Measurements from ENCODE around the gene OSM. TPM values are rescaled to one million over a fixed set of nuclear protein-coding genes. Genes with fewer than 3 reads are reported as not detected.

The OSM gene
- total and polyA plus RNA-seq, 4 donors = 0.09 to 0.84 (median 0.25) TPM; not detected in 1

DNA sequence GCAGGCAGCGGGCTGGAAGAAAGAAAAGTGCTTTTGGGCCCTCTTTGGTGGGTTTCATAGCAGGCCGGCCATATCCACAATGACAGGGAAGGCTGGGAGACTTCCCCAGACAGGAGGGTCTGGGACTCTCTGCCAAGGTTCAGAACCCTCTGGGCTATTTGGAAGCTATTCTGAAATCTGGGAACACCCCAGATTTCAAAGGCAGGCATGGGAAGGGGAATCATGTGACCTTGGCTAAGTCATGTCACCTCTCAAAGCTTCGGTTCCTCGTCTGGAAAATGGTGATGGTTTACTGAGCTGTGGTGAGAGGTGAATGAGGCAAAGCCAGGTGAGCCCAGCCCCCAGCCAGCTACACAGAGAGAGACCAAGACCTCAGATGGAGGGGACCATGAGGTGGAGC is 18.0 kb upstream of the OSM start:
- Histone ChIP-seq H3K4me3 (ENCODE audit: low read depth in 1 of 3, low read length in 3 of 3) (no peak overlapping the region), H3K36me3 (ENCODE audit: control insufficient read depth in 4 of 4, insufficient read depth in 3 of 4, low read depth in 1 of 4, low read length in 3 of 4) (peaks cover 0 to 8% (median 0%) of the 10 kb centered on the region in 4 donors), H3K4me1 (ENCODE audit: control insufficient read depth in 4 of 4, insufficient read depth in 4 of 4, low read length in 3 of 4) (peaks cover 4 to 23% (median 16%) of the 10 kb centered on the region in 4 donors), H3K9me3 (ENCODE audit: control insufficient read depth in 4 of 4, low read length in 3 of 4) (no peaks in the 10 kb centered on the region), H3K27ac (ENCODE audit: low read depth in 1 of 2, low read length in 2 of 2) (no peak overlapping the region), H3K27me3 (ENCODE audit: control insufficient read depth in 4 of 4, insufficient read depth in 4 of 4, low read length in 3 of 4) (no peaks in the 10 kb centered on the region), H3K9ac (ENCODE audit: low read depth in 1 of 2, low read length in 2 of 2) (no peak overlapping the region)
- 96% methylated on average over 4 of the region's 4 CpGs for WGBS
- TF ChIP-seq FOXA2 (IDR thresholded peaks at IDR 0.05) (no peak), RAD21 (IDR thresholded peaks at IDR 0.05) (no peak), EGR1 (IDR thresholded peaks at IDR 0.05; ENCODE audit: low read depth in 2 of 2) (no peak), RXRA (IDR thresholded peaks at IDR 0.05) (no peak), HNF4A (conservative IDR thresholded peaks at IDR 0.05) (no peak), HNF4G (IDR thresholded peaks at IDR 0.05) (no peak)
- TF ChIP-seq, protein P1, sequence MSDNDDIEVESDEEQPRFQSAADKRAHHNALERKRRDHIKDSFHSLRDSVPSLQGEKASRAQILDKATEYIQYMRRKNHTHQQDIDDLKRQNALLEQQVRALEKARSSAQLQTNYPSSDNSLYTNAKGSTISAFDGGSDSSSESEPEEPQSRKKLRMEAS (IDR thresholded peaks at IDR 0.05) = no peak
- TF ChIP-seq, protein P2, sequence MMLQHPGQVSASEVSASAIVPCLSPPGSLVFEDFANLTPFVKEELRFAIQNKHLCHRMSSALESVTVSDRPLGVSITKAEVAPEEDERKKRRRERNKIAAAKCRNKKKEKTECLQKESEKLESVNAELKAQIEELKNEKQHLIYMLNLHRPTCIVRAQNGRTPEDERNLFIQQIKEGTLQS (IDR thresholded peaks at IDR 0.05) = no peak
- no peak for DNase-seq (ENCODE audit: low spot score)

DNA sequence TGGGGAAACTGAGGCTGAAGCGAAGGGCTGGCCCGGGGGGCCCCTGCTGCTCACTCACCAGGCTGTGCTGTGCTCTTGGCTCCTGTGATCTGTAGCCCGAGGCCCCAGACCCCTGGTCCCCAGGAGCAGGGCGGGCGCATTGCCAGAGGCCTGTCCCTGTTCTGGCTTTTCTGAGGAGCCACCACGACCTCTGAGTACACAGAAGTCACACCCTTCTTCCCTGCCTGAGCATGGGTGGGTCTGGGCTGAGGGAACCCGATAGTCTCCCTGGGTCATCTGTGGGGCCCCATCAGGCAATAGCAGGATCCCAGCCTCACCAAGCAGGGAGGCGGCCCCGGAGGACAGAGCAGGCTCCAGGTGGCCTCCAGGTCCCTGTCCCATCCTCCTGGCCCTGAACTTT is 17.5 kb upstream of the OSM start:
- TF ChIP-seq GABPA (IDR thresholded peaks at IDR 0.05 in 1 of 2, conservative IDR thresholded peaks at IDR 0.05 in 1 of 2) = no peak
- TF ChIP-seq FOXA2 (IDR thresholded peaks at IDR 0.05) = no peak
- TF ChIP-seq SP1 (IDR thresholded peaks at IDR 0.05) = no peak
- TF ChIP-seq, protein P3, sequence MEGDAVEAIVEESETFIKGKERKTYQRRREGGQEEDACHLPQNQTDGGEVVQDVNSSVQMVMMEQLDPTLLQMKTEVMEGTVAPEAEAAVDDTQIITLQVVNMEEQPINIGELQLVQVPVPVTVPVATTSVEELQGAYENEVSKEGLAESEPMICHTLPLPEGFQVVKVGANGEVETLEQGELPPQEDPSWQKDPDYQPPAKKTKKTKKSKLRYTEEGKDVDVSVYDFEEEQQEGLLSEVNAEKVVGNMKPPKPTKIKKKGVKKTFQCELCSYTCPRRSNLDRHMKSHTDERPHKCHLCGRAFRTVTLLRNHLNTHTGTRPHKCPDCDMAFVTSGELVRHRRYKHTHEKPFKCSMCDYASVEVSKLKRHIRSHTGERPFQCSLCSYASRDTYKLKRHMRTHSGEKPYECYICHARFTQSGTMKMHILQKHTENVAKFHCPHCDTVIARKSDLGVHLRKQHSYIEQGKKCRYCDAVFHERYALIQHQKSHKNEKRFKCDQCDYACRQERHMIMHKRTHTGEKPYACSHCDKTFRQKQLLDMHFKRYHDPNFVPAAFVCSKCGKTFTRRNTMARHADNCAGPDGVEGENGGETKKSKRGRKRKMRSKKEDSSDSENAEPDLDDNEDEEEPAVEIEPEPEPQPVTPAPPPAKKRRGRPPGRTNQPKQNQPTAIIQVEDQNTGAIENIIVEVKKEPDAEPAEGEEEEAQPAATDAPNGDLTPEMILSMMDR (IDR thresholded peaks at IDR 0.05; ENCODE audit: low read depth, low read length, missing input control) = no peak
- no peak for TF ChIP-seq YY1 (IDR thresholded peaks at IDR 0.05)
- no peak for TF ChIP-seq EGR1 (IDR thresholded peaks at IDR 0.05; ENCODE audit: low read depth in 2 of 2)
- TF ChIP-seq, protein P2 (IDR thresholded peaks at IDR 0.05) = no peak
- TF ChIP-seq RAD21 (IDR thresholded peaks at IDR 0.05) = no peak
- 90% methylated on average over 9 of the region's 9 CpGs for WGBS

DNA sequence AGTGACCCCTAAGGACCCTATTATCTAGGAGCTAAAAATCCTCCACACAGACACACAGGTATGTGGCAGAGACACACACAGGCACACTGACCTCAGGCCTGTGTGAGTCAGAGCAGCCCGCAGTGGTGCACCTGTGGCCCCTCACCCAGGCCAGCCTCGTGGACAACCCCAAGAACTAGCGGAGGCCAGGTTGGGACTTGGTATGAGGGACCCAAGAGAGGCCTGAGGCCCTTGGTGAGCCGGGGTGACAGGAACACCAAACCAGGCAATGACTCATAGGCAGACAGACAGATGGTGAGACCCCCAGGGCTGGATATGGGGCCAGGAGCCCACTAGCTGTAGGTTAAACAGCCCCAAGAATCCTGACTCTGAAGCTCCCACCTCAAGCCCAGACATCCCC is 16.7 kb upstream of the OSM start:
- H3K27me3 ChIP-seq (ENCODE audit: control insufficient read depth in 4 of 4, insufficient read depth in 4 of 4, low read length in 3 of 4) = no peaks in the 10 kb centered on the region
- no peak overlapping the region for H3K9ac ChIP-seq (ENCODE audit: low read depth in 1 of 2, low read length in 2 of 2)
- H3K9me3 ChIP-seq (ENCODE audit: control insufficient read depth in 4 of 4, low read length in 3 of 4) = no peaks in the 10 kb centered on the region
- WGBS = 90% methylated on average over 4 of the region's 4 CpGs
- H3K4me3 ChIP-seq (ENCODE audit: low read depth in 1 of 3, low read length in 3 of 3) = no peak overlapping the region
- peak; percentile 51 for DNase-seq (ENCODE audit: low spot score)
- peaks cover 1 to 15% (median 10%) of the 10 kb centered on the region in 4 donors for H3K4me1 ChIP-seq (ENCODE audit: control insufficient read depth in 4 of 4, insufficient read depth in 4 of 4, low read length in 3 of 4)
- no peak overlapping the region for H3K27ac ChIP-seq (ENCODE audit: low read depth in 1 of 2, low read length in 2 of 2)
- H3K36me3 ChIP-seq (ENCODE audit: control insufficient read depth in 4 of 4, insufficient read depth in 3 of 4, low read depth in 1 of 4, low read length in 3 of 4) = peaks cover 0 to 8% (median 0%) of the 10 kb centered on the region in 4 donors
- TF ChIP-seq, protein P4, sequence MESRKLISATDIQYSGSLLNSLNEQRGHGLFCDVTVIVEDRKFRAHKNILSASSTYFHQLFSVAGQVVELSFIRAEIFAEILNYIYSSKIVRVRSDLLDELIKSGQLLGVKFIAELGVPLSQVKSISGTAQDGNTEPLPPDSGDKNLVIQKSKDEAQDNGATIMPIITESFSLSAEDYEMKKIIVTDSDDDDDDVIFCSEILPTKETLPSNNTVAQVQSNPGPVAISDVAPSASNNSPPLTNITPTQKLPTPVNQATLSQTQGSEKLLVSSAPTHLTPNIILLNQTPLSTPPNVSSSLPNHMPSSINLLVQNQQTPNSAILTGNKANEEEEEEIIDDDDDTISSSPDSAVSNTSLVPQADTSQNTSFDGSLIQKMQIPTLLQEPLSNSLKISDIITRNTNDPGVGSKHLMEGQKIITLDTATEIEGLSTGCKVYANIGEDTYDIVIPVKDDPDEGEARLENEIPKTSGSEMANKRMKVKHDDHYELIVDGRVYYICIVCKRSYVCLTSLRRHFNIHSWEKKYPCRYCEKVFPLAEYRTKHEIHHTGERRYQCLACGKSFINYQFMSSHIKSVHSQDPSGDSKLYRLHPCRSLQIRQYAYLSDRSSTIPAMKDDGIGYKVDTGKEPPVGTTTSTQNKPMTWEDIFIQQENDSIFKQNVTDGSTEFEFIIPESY (IDR thresholded peaks at IDR 0.05) = no peak
- no peak for TF ChIP-seq RAD21 (IDR thresholded peaks at IDR 0.05)
- no peak for TF ChIP-seq FOXA1 (IDR thresholded peaks at IDR 0.05)
- TF ChIP-seq, protein P3 (IDR thresholded peaks at IDR 0.05; ENCODE audit: low read depth, low read length, missing input control) = no peak
- TF ChIP-seq, protein P2 (IDR thresholded peaks at IDR 0.05) = no peak
- TF ChIP-seq YY1 (IDR thresholded peaks at IDR 0.05) = no peak
- TF ChIP-seq GABPA (IDR thresholded peaks at IDR 0.05 in 1 of 2, conservative IDR thresholded peaks at IDR 0.05 in 1 of 2) = no peak
- TF ChIP-seq TAF1 (conservative IDR thresholded peaks at IDR 0.05) = no peak
- TF ChIP-seq, protein P1 (IDR thresholded peaks at IDR 0.05) = no peak
- no peak for TF ChIP-seq HNF4A (conservative IDR thresholded peaks at IDR 0.05)
- no peak for TF ChIP-seq EGR1 (IDR thresholded peaks at IDR 0.05; ENCODE audit: low read depth in 2 of 2)

More for the DNA sequence above, 17.5 kb upstream of the OSM start:
- H3K9me3 ChIP-seq (ENCODE audit: control insufficient read depth in 4 of 4, low read length in 3 of 4) = no peaks in the 10 kb centered on the region
- H3K4me1 ChIP-seq (ENCODE audit: control insufficient read depth in 4 of 4, insufficient read depth in 4 of 4, low read length in 3 of 4) = peaks cover 4 to 23% (median 16%) of the 10 kb centered on the region in 4 donors
- no peaks in the 10 kb centered on the region for H3K27me3 ChIP-seq (ENCODE audit: control insufficient read depth in 4 of 4, insufficient read depth in 4 of 4, low read length in 3 of 4)
- H3K4me3 ChIP-seq (ENCODE audit: low read depth in 1 of 3, low read length in 3 of 3) = no peak overlapping the region
- no peak overlapping the region for H3K9ac ChIP-seq (ENCODE audit: low read depth in 1 of 2, low read length in 2 of 2)
- peak; percentile 86 for DNase-seq (ENCODE audit: low spot score)
- no peak overlapping the region for H3K27ac ChIP-seq (ENCODE audit: low read depth in 1 of 2, low read length in 2 of 2)
- peaks cover 0 to 8% (median 0%) of the 10 kb centered on the region in 4 donors for H3K36me3 ChIP-seq (ENCODE audit: control insufficient read depth in 4 of 4, insufficient read depth in 3 of 4, low read depth in 1 of 4, low read length in 3 of 4)

All from liver (tissue), 9 donors.